Activated naive CD8-positive, alpha-beta T cell treated with anti-CD3 and anti-CD28 coated beads, Interleukin-2, amount 10 ng/mL, durations not matched to agents 7 days and 5 days (primary cell): Measurements from ENCODE around the gene IGLON5. TPM values are rescaled to one million over a fixed set of nuclear protein-coding genes. Genes with fewer than 3 reads are reported as not detected.

Experiments
- ATAC-seq: fragments of 150-1000 bp; cut with Tn5 transposase; one replicate; pipeline ENCODE4 v1.10.0; 2021; ENCODE audit warnings: low read depth, moderate library complexity
- POLR2A ChIA-PET: fragments of 350-600 bp; sonication (Branson Sonifier 250); formaldehyde crosslinking; loops from one replicate; lab custom pipeline; 2021; ENCODE audit warnings: antibody characterized with exemption; lab: Charles Lee
- DNase-seq: peaks from one replicate; pipeline ENCODE4 v3.0.0; 2021
- H3K27ac Mint-ChIP-seq: one replicate; pipeline ENCODE4 v1.8.0; 2022; ENCODE audit warnings: mild to moderate bottlenecking, mixed read lengths
- H3K27me3 Mint-ChIP-seq: one replicate; pipeline ENCODE4 v1.8.0; 2022; ENCODE audit warnings: mild to moderate bottlenecking, moderate library complexity, mixed read lengths
- H3K36me3 Mint-ChIP-seq: one replicate; pipeline ENCODE4 v1.8.0; 2021; ENCODE audit warnings: mild to moderate bottlenecking, mixed read lengths
- H3K4me1 Mint-ChIP-seq: one replicate; pipeline ENCODE4 v1.8.0; 2021; ENCODE audit warnings: mixed read lengths
- H3K4me3 Mint-ChIP-seq: one replicate; pipeline ENCODE4 v1.8.0; 2022; ENCODE audit warnings: mild to moderate bottlenecking, moderate library complexity, mixed read lengths
- H3K9me3 Mint-ChIP-seq: one replicate; pipeline ENCODE4 v1.8.0; 2021; ENCODE audit warnings: mixed read lengths
- total RNA-seq, 2 experiments: library from RNA; stranded (reverse); gene quantifications; one replicate each; pipeline ENCODE4 v1.2.3, GENCODE V29; 2021

Gene IGLON5
- total RNA-seq, 2 experiments from 2014 or later: 0.11 TPM; not detected in 1

GRCh38 chr19:51295382-51296126 is 15.9 kb upstream of the IGLON5 start:
- H3K27ac Mint-ChIP-seq: no peak overlapping the region
- no peaks in the 10 kb centered on the region for H3K4me1 Mint-ChIP-seq
- no peaks in the 10 kb centered on the region for H3K9me3 Mint-ChIP-seq
- DNase-seq (no peak), ATAC-seq (no peak)
- no peak overlapping the region for H3K4me3 Mint-ChIP-seq
- peaks cover 2% of the 10 kb centered on the region for H3K27me3 Mint-ChIP-seq
- no peaks in the 10 kb centered on the region for H3K36me3 Mint-ChIP-seq
- POLR2A ChIA-PET: interaction anchor here (0.6 kb wide), 2 partner anchors 394 to 544 kb away, joined by 3 read pairs; no protein-coding TSS in a partner anchor

GRCh38 chr19:51296336-51297093 is 14.9 kb upstream of the IGLON5 start:
- no peak for DNase-seq
- H3K36me3 Mint-ChIP-seq: no peaks in the 10 kb centered on the region

GRCh38 chr19:51297406-51297805 is 14.0 kb upstream of the IGLON5 start:
- no peak for ATAC-seq
- POLR2A ChIA-PET: no interaction called here
- no peak overlapping the region for H3K4me3 Mint-ChIP-seq

More at GRCh38 chr19:51296336-51297093, 14.9 kb upstream of the IGLON5 start:
- Mint-ChIP-seq H3K27ac (no peak overlapping the region), H3K27me3 (peaks cover 2% of the 10 kb centered on the region), H3K9me3 (no peaks in the 10 kb centered on the region), H3K4me1 (no peaks in the 10 kb centered on the region), H3K4me3 (no peak overlapping the region)
- no peak for ATAC-seq
- POLR2A ChIA-PET: interaction anchor here (0.6 kb wide), 1 partner anchor 545 kb away, joined by 3 read pairs; no protein-coding TSS in a partner anchor

GRCh38 chr19:51301266-51301665 is 10.2 kb upstream of the IGLON5 start:
- no peaks in the 10 kb centered on the region for H3K4me1 Mint-ChIP-seq
- H3K27me3 Mint-ChIP-seq: peaks cover 18% of the 10 kb centered on the region
- POLR2A ChIA-PET: no interaction called here
- peaks cover 6% of the 10 kb centered on the region for H3K9me3 Mint-ChIP-seq
- ATAC-seq (no peak), DNase-seq (no peak)
- H3K4me3 Mint-ChIP-seq: no peak overlapping the region
- no peak overlapping the region for H3K27ac Mint-ChIP-seq
- no peaks in the 10 kb centered on the region for H3K36me3 Mint-ChIP-seq

More at GRCh38 chr19:51297406-51297805, 14.0 kb upstream of the IGLON5 start:
- Mint-ChIP-seq H3K27me3 (peaks cover 3% of the 10 kb centered on the region), H3K9me3 (no peaks in the 10 kb centered on the region), H3K4me1 (no peaks in the 10 kb centered on the region), H3K36me3 (no peaks in the 10 kb centered on the region), H3K27ac (no peak overlapping the region)
- DNase-seq: no peak

GRCh38 chr19:51305479-51305878 is 6.0 kb upstream of the IGLON5 start:
- POLR2A ChIA-PET: no interaction called here
- ATAC-seq: no peak
- Mint-ChIP-seq H3K4me3 (no peak overlapping the region), H3K4me1 (no peaks in the 10 kb centered on the region), H3K9me3 (peaks cover 7% of the 10 kb centered on the region), H3K27me3 (peaks cover 36% of the 10 kb centered on the region), H3K36me3 (no peaks in the 10 kb centered on the region), H3K27ac (no peak overlapping the region)
- DNase-seq: no peak

GRCh38 chr19:51316688-51317087 is 5.2 kb downstream of the IGLON5 start:
- no peak for ATAC-seq

GRCh38 chr19:51317376-51317775 is 5.9 kb downstream of the IGLON5 start:
- POLR2A ChIA-PET: no interaction called here
- DNase-seq (no peak), ATAC-seq (no peak)
- Mint-ChIP-seq H3K36me3 (no peaks in the 10 kb centered on the region), H3K4me3 (no peak overlapping the region), H3K9me3 (peaks cover 2% of the 10 kb centered on the region), H3K27ac (no peak overlapping the region), H3K4me1 (peaks cover 3% of the 10 kb centered on the region), H3K27me3 (peaks cover 21% of the 10 kb centered on the region)

More at GRCh38 chr19:51316688-51317087, 5.2 kb downstream of the IGLON5 start:
- H3K9me3 Mint-ChIP-seq: peaks cover 2% of the 10 kb centered on the region
- H3K36me3 Mint-ChIP-seq: no peaks in the 10 kb centered on the region
- H3K4me3 Mint-ChIP-seq: no peak overlapping the region
- peaks cover 24% of the 10 kb centered on the region for H3K27me3 Mint-ChIP-seq
- peaks cover 3% of the 10 kb centered on the region for H3K4me1 Mint-ChIP-seq
- no peak for DNase-seq
- H3K27ac Mint-ChIP-seq: no peak overlapping the region
- POLR2A ChIA-PET: no interaction called here

GRCh38 chr19:51317968-51318367 is 6.5 kb downstream of the IGLON5 start:
- no peak for DNase-seq
- Mint-ChIP-seq H3K36me3 (no peaks in the 10 kb centered on the region), H3K4me3 (no peak overlapping the region), H3K27me3 (peaks cover 23% of the 10 kb centered on the region), H3K27ac (no peak overlapping the region), H3K9me3 (peaks cover 2% of the 10 kb centered on the region), H3K4me1 (peaks cover 3% of the 10 kb centered on the region)
- ATAC-seq: no peak
- POLR2A ChIA-PET: no interaction called here

- Mint-ChIP-seq H3K27ac (no peak overlapping the region), H3K4me1 (no peaks in the 10 kb centered on the region), H3K27me3 (peaks cover 22% of the 10 kb centered on the region), H3K4me3 (no peak overlapping the region), H3K36me3 (no peaks in the 10 kb centered on the region), H3K9me3 (peaks cover 2% of the 10 kb centered on the region)
- DNase-seq (no peak), ATAC-seq (no peak)
- POLR2A ChIA-PET: no interaction called here
These were observed 7.5 kb downstream of the IGLON5 start for GRCh38 chr19:51318687-51319648.

GRCh38 chr19:51319649-51320279 is 8.3 kb downstream of the IGLON5 start:
- H3K27ac Mint-ChIP-seq: no peak overlapping the region
- ATAC-seq (no peak), DNase-seq (no peak)
- H3K36me3 Mint-ChIP-seq: no peaks in the 10 kb centered on the region
- peaks cover 2% of the 10 kb centered on the region for H3K9me3 Mint-ChIP-seq
- no peak overlapping the region for H3K4me3 Mint-ChIP-seq
- no peaks in the 10 kb centered on the region for H3K4me1 Mint-ChIP-seq
- peaks cover 24% of the 10 kb centered on the region for H3K27me3 Mint-ChIP-seq
- POLR2A ChIA-PET: no interaction called here

GRCh38 chr19:51320280-51320657 is 8.8 kb downstream of the IGLON5 start:
- ATAC-seq (no peak), DNase-seq (no peak)
- H3K27me3 Mint-ChIP-seq: peaks cover 23% of the 10 kb centered on the region
- H3K36me3 Mint-ChIP-seq: no peaks in the 10 kb centered on the region
- POLR2A ChIA-PET: no interaction called here
- peaks cover 1% of the 10 kb centered on the region for H3K4me1 Mint-ChIP-seq
- H3K9me3 Mint-ChIP-seq: peaks cover 2% of the 10 kb centered on the region
- H3K4me3 Mint-ChIP-seq: no peak overlapping the region
- no peak overlapping the region for H3K27ac Mint-ChIP-seq

- Mint-ChIP-seq H3K9me3 (no peaks in the 10 kb centered on the region), H3K4me1 (peaks cover 8% of the 10 kb centered on the region), H3K4me3 (no peak overlapping the region), H3K27me3 (peaks cover 33% of the 10 kb centered on the region), H3K36me3 (no peaks in the 10 kb centered on the region), H3K27ac (no peak overlapping the region)
- POLR2A ChIA-PET: no interaction called here
- DNase-seq: no peak
- no peak for ATAC-seq
These were observed 10.4 kb downstream of the IGLON5 start for GRCh38 chr19:51321799-51322198.
